Measurements from ENCODE around the gene PDK2. TPM values are rescaled to one million over a fixed set of nuclear protein-coding genes. Genes with fewer than 3 reads are reported as not detected.

PDK2 gene
- polyA plus RNA-seq, 1 donor = 98.0 TPM

- DNase-seq = peak; percentile 90
Observed at GRCh38 chr17:50151937-50152547, 56.9 kb downstream of the PDK2 start.

- DNase-seq = no peak
Observed at GRCh38 chr17:50152736-50153135, 57.6 kb downstream of the PDK2 start.

- no peak for DNase-seq
Observed at GRCh38 chr17:50153650-50154575, 58.8 kb downstream of the PDK2 start.

DNA sequence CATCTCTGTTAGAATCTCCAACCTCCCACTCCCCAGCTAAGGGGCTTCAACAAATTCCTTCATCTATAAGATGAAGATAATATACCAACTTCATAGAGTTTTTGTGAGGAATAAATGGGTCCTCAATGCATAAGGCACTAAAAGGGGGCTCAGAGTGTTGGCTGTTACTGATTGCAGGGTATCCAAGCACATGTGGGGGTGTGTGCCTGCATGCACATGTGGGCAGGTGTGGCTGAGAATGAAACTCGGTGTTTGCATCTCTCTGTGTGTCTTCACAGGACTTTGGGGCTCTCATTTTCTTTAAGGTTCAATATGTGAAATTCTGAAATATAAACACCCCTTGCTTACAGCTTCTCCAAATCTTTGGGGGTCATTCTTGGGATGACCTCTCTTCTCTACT lies 59.5 kb downstream of the PDK2 start:
- no peak for DNase-seq

- DNase-seq = no peak
Observed at GRCh38 chr17:50155115-50155819, 60.1 kb downstream of the PDK2 start.

DNA sequence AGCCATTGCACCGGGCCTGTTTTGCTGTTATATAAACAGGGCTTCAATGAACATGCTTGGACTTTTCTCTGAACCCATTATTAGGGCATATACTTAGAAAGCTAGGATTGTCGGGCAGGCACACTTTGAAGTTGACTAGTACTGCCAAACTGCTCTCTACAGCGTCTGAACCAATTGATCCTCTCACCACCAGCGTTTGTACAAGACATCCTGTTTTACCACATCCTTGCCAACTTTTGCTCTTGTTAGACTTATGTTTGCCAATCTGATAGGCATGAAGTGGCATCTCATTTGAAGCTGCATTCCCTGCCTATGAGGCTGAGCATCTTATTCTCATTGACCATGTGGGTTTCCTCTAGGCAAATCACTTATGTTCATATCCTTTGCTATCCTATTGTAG lies 62.7 kb downstream of the PDK2 start:
- DNase-seq = no peak

DNA sequence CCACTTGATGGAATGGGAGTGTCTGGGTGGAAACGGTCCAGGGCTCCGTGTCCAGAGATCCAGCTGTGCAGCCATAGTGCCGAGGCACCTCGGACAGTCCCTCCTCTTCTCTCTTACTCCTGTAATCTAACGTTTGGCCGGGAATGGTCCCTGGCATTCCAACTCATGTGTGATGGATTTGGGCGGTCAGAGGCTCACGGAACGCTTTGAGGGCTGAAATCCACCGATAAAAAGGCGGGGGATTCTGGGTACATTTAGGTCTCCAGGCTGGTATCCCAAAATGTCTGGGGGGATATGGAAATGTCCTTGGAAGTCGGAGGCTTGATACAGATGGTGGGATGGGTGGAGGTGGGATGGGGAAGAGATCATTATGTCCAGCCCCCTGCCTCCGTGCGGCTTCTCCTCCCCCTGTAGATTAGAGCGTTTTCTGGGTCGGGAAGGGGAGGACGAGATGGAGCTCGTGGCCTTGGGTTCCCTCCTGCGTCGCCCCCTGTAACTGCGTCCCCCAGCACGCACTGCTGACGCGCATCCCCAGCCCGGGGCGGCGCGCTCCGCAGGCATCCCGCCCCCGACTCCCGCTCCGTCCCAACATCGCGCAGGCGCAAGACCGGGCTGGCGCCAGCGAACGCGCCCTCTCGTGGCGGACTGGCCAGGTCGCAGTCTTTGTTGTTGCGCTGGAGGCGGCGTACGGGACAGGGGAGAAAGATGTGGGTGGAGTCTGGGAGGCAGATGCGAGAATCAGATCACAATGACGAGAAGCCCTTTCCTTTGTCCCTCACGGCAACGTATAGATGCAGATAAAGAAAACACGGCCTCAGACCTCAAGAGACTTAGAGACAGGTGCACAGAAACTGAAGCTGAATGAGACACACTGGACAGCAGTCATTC lies 66.1 kb downstream of the PDK2 start:
- peak; percentile 97 for DNase-seq

Other genes with a start within 250 kb of the PDK2 start
- gene TAC4, start 247.3 kb upstream of the PDK2 start, polyA plus RNA-seq (ENCODE audit: insufficient read length) = 1.6 TPM
- gene DLX4, start 126.2 kb upstream of the PDK2 start, polyA plus RNA-seq (ENCODE audit: insufficient read length) = 0.41 TPM
- gene DLX3, start 100.1 kb upstream of the PDK2 start, polyA plus RNA-seq (ENCODE audit: insufficient read length) = 0.31 TPM
- gene ITGA3, start 39.2 kb upstream of the PDK2 start, polyA plus RNA-seq (ENCODE audit: insufficient read length) = 41.8 TPM
- 4.0 TPM for gene SAMD14, start 34.8 kb downstream of the PDK2 start, polyA plus RNA-seq (ENCODE audit: insufficient read length)
- 41.1 TPM for gene PPP1R9B, start 55.3 kb downstream of the PDK2 start, polyA plus RNA-seq (ENCODE audit: insufficient read length)
- gene SGCA, start 70.7 kb downstream of the PDK2 start, polyA plus RNA-seq (ENCODE audit: insufficient read length) = 424 TPM
- 3,874 TPM for gene COL1A1, start 106.3 kb downstream of the PDK2 start, polyA plus RNA-seq (ENCODE audit: insufficient read length)
- gene TMEM92, start 179.1 kb downstream of the PDK2 start, polyA plus RNA-seq (ENCODE audit: insufficient read length) = 1.8 TPM